GM10248 (cell line): ENCODE measurements around the gene KCMF1.

Source experiments
- CTCF ChIA-PET: fragments of 300-600 bp; sonication (Branson Sonifier 250); formaldehyde crosslinking; extraction: SDS; loops from one replicate; lab custom pipeline; 2021; ENCODE audit warnings: antibody characterized with exemption; lab: Yijun Ruan, JAX
- POLR2A ChIA-PET: fragments of 350-650 bp; sonication (Branson Sonifier 250); formaldehyde crosslinking; extraction: SDS; loops from one replicate; lab custom pipeline; 2020; ENCODE audit warnings: antibody characterized with exemption; lab: Yijun Ruan, JAX
- DNase-seq: peaks from one replicate; pipeline ENCODE4 v3.0.0; 2012; ENCODE audit errors: extremely low spot score
- TF ChIP-seq, protein P1 (sequence below): IDR thresholded peaks from 2 replicates; pipeline ENCODE4 v1.5.1; 2012; ENCODE audit warnings: mild to moderate bottlenecking, low read depth; ENCODE audit errors: extremely low read depth, missing control alignments, control extremely low read depth

The KCMF1 gene

GRCh38 chr2:85106489-85107180, 135.7 kb downstream of the KCMF1 start:
- no peak for DNase-seq
- POLR2A ChIA-PET = no interaction called here
- TF ChIP-seq, protein P1, sequence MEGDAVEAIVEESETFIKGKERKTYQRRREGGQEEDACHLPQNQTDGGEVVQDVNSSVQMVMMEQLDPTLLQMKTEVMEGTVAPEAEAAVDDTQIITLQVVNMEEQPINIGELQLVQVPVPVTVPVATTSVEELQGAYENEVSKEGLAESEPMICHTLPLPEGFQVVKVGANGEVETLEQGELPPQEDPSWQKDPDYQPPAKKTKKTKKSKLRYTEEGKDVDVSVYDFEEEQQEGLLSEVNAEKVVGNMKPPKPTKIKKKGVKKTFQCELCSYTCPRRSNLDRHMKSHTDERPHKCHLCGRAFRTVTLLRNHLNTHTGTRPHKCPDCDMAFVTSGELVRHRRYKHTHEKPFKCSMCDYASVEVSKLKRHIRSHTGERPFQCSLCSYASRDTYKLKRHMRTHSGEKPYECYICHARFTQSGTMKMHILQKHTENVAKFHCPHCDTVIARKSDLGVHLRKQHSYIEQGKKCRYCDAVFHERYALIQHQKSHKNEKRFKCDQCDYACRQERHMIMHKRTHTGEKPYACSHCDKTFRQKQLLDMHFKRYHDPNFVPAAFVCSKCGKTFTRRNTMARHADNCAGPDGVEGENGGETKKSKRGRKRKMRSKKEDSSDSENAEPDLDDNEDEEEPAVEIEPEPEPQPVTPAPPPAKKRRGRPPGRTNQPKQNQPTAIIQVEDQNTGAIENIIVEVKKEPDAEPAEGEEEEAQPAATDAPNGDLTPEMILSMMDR = no peak
- CTCF ChIA-PET = interaction anchor here (1.6 kb wide), 1 partner anchor 178 kb away, joined by 3 read pairs; no protein-coding TSS in a partner anchor
